ENCODE results near the gene HOXB7.

- TF ChIP-seq POLR2A (IDR thresholded peaks at IDR 0.05; ENCODE audit: low read length) (no peak), GATA1 (IDR thresholded peaks at IDR 0.05; ENCODE audit: low read depth, low read length) (no peak)
Measured at GRCh38 chr17:48592577-48592976, 18.2 kb downstream of the HOXB7 start.
